ENCODE data around the gene MAGI2.

DNA sequence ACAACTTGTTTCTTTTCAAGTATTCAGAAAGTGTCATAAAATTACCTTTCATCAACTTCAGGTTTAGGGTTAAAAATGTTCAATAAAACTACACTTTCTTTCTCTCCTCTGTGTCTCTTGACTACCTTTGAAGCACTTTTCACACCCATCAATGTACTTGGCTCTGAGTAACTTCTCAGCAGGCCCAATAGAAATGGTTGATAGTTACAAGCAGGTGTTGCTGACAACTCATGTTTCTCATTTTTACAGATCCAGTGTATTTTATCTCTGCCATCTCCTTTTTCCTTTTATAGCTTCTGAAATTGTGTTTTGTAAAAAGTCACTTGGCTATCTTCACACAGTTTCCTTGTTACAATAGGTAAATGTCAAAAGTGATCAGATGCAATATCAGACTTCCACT, 1306.9 kb downstream of the MAGI2 start:
- TF ChIP-seq, protein P1, sequence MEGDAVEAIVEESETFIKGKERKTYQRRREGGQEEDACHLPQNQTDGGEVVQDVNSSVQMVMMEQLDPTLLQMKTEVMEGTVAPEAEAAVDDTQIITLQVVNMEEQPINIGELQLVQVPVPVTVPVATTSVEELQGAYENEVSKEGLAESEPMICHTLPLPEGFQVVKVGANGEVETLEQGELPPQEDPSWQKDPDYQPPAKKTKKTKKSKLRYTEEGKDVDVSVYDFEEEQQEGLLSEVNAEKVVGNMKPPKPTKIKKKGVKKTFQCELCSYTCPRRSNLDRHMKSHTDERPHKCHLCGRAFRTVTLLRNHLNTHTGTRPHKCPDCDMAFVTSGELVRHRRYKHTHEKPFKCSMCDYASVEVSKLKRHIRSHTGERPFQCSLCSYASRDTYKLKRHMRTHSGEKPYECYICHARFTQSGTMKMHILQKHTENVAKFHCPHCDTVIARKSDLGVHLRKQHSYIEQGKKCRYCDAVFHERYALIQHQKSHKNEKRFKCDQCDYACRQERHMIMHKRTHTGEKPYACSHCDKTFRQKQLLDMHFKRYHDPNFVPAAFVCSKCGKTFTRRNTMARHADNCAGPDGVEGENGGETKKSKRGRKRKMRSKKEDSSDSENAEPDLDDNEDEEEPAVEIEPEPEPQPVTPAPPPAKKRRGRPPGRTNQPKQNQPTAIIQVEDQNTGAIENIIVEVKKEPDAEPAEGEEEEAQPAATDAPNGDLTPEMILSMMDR (IDR thresholded peaks at IDR 0.05), result no peak
- TF ChIP-seq EP300 (IDR thresholded peaks at IDR 0.05) (no peak), POLR2A (IDR thresholded peaks at IDR 0.05) (no peak)

Data from ovary (tissue), 3 donors.